H9 (cell line): ENCODE measurements around the gene BRF1. TPM values are rescaled to one million over a fixed set of nuclear protein-coding genes. Genes with fewer than 3 reads are reported as not detected.

ENCODE experiments used
- DNase-seq: peaks from one replicate; pipeline ENCODE4 v3.0.0-alpha.2; 2017
- H2AFZ ChIP-seq: one replicate; pipeline ENCODE4 v1.6.1; 2013; ENCODE audit warnings: mild to moderate bottlenecking, low read length, control low read depth, moderate library complexity
- H2AK5ac ChIP-seq: 2 replicates; pipeline ENCODE4 v1.6.1; 2013; ENCODE audit warnings: low read length, control low read depth, mixed read lengths; ENCODE audit not compliant: insufficient read length
- H2BK120ac ChIP-seq: one replicate; pipeline ENCODE4 v1.6.1; 2013; ENCODE audit warnings: low read depth, mild to moderate bottlenecking, low read length, control low read depth, inconsistent platforms; ENCODE audit not compliant: poor library complexity, severe bottlenecking
- H2BK12ac ChIP-seq: 2 replicates; pipeline ENCODE4 v1.6.1; 2013; ENCODE audit warnings: low read length, control low read depth, mixed read lengths, low read depth; ENCODE audit not compliant: insufficient read length
- H2BK15ac ChIP-seq: 2 replicates; pipeline ENCODE4 v1.6.1; 2013; ENCODE audit warnings: low read depth, low read length, control low read depth
- H2BK20ac ChIP-seq: one replicate; pipeline ENCODE4 v1.6.1; 2013; ENCODE audit warnings: low read depth, mild to moderate bottlenecking, low read length, control low read depth, inconsistent platforms; ENCODE audit not compliant: poor library complexity, severe bottlenecking
- H2BK5ac ChIP-seq: 2 replicates; pipeline ENCODE4 v1.6.1; 2013; ENCODE audit warnings: low read length, control low read depth, mixed read lengths; ENCODE audit not compliant: insufficient read length
- H3K14ac ChIP-seq: 2 replicates; pipeline ENCODE4 v1.6.1; 2013; ENCODE audit warnings: low read length, control low read depth; ENCODE audit not compliant: insufficient read depth
- H3K18ac ChIP-seq: 2 replicates; pipeline ENCODE4 v1.6.1; 2013; ENCODE audit warnings: low read depth, mild to moderate bottlenecking, mixed read lengths, low read length, control low read depth; ENCODE audit not compliant: insufficient read length
- H3K23ac ChIP-seq: 2 replicates; pipeline ENCODE4 v1.6.1; 2013; ENCODE audit warnings: low read length, control low read depth, mixed read lengths, low read depth; ENCODE audit not compliant: insufficient read length
- H3K23me2 ChIP-seq: 2 replicates; pipeline ENCODE4 v1.6.1; 2013; ENCODE audit warnings: low read depth, mild to moderate bottlenecking, mixed read lengths, low read length, control low read depth; ENCODE audit not compliant: insufficient read length, poor library complexity, severe bottlenecking
- H3K27ac ChIP-seq: 2 replicates; pipeline ENCODE4 v1.5.1; 2013; ENCODE audit warnings: low read length, control low read depth, mixed read lengths, low read depth; ENCODE audit not compliant: insufficient read length
- H3K27me3 ChIP-seq: 2 replicates; pipeline ENCODE4 v1.6.1; 2013; ENCODE audit warnings: low read length, control low read depth, inconsistent platforms; ENCODE audit not compliant: insufficient read depth
- H3K4ac ChIP-seq: 2 replicates; pipeline ENCODE4 v1.6.1; 2013; ENCODE audit warnings: low read depth, mild to moderate bottlenecking, control low read depth, inconsistent platforms, low read length, moderate library complexity
- H3K4me1 ChIP-seq: 2 replicates; pipeline ENCODE4 v1.6.1; 2013; ENCODE audit warnings: low read length, control low read depth, inconsistent platforms; ENCODE audit not compliant: insufficient read depth
- H3K4me2 ChIP-seq: 2 replicates; pipeline ENCODE4 v1.6.1; 2013; ENCODE audit warnings: low read length, control low read depth, mixed read lengths; ENCODE audit not compliant: insufficient read length, insufficient read depth
- H3K56ac ChIP-seq: 2 replicates; pipeline ENCODE4 v1.6.1; 2013; ENCODE audit warnings: low read depth, mild to moderate bottlenecking, mixed read lengths, low read length, control low read depth; ENCODE audit not compliant: insufficient read length
- H3K79me1 ChIP-seq: 2 replicates; pipeline ENCODE4 v1.6.1; 2013; ENCODE audit warnings: low read depth, mild to moderate bottlenecking, moderate library complexity, low read length, control low read depth, inconsistent platforms; ENCODE audit not compliant: insufficient read depth, poor library complexity, severe bottlenecking
- H3K79me2 ChIP-seq: 2 replicates; pipeline ENCODE4 v1.6.1; 2013; ENCODE audit warnings: low read length, control low read depth, inconsistent platforms; ENCODE audit not compliant: insufficient read depth
- H3K9ac ChIP-seq: 2 replicates; pipeline ENCODE4 v1.6.1; 2013; ENCODE audit warnings: low read length, control low read depth, mixed read lengths; ENCODE audit not compliant: insufficient read length; ENCODE audit errors: extremely low read depth
- H3K9me3 ChIP-seq: one replicate; pipeline ENCODE4 v1.6.1; 2013; ENCODE audit warnings: low read depth, low read length, inconsistent platforms; ENCODE audit not compliant: control insufficient read depth
- H3T11ph ChIP-seq: one replicate; pipeline ENCODE4 v1.6.1; 2013; ENCODE audit warnings: mild to moderate bottlenecking, low read length, control low read depth, inconsistent platforms
- H4K20me1 ChIP-seq: one replicate; pipeline ENCODE4 v1.6.1; 2013; ENCODE audit not compliant: control insufficient read depth, insufficient read length, insufficient read depth
- H4K5ac ChIP-seq: 2 replicates; pipeline ENCODE4 v1.6.1; 2013; ENCODE audit warnings: low read depth, mild to moderate bottlenecking, mixed read lengths, low read length, control low read depth; ENCODE audit not compliant: insufficient read length
- H4K8ac ChIP-seq: replicated peaks from 2 replicates; pipeline ENCODE4 v1.6.1; 2013; ENCODE audit warnings: low read length, control low read depth, mixed read lengths, low read depth; ENCODE audit not compliant: insufficient read length
- H4K91ac ChIP-seq: 2 replicates; pipeline ENCODE4 v1.6.1; 2013; ENCODE audit warnings: low read depth, mild to moderate bottlenecking, moderate library complexity, mixed read lengths, low read length, control low read depth; ENCODE audit not compliant: insufficient read length
- H3K27ac Mint-ChIP-seq, 3 experiments: 2 replicates in 2 of 3; 3 replicates in 1 of 3; pipeline ENCODE4 v1.8.0; 2020 to 2021; ENCODE audit warnings: mixed read lengths in 3 of 3, mild to moderate bottlenecking in 1 of 3, moderate library complexity in 1 of 3
- H3K27me3 Mint-ChIP-seq: 2 replicates; pipeline ENCODE4 v1.8.0; 2021; ENCODE audit warnings: low read depth, mild to moderate bottlenecking, moderate library complexity, mixed read lengths
- H3K36me3 Mint-ChIP-seq, 3 experiments: 2 replicates in 2 of 3; 3 replicates in 1 of 3; pipeline ENCODE4 v1.8.0; 2020 to 2021; ENCODE audit warnings: low read depth in 3 of 3, mixed read lengths in 3 of 3; ENCODE audit not compliant: insufficient read depth in 1 of 3
- H3K4me1 Mint-ChIP-seq, 2 experiments: 2 replicates each; pipeline ENCODE4 v1.8.0; 2020; ENCODE audit warnings: mixed read lengths in 2 of 2
- H3K4me3 Mint-ChIP-seq, 2 experiments: 2 replicates in 1 of 2; 3 replicates in 1 of 2; pipeline ENCODE4 v1.8.0; 2020 to 2021; ENCODE audit warnings: mild to moderate bottlenecking in 2 of 2, mixed read lengths in 2 of 2, moderate library complexity in 1 of 2
- H3K9me3 Mint-ChIP-seq, 2 experiments: 2 replicates in 1 of 2; 3 replicates in 1 of 2; pipeline ENCODE4 v1.8.0; 2020; ENCODE audit warnings: mild to moderate bottlenecking in 2 of 2, mixed read lengths in 2 of 2, moderate library complexity in 1 of 2
- WGBS: extraction: QIAGEN DNeasy Blood & Tissue Kit; methylation state at CpG from one replicate; pipeline ENCODE4 v1.1.7; 2013; ENCODE audit warnings: missing lambda C conversion rate, low lambda C conversion rate, mixed read lengths; ENCODE audit not compliant: insufficient read length; ENCODE audit errors: extremely low coverage; 5-methylcytosine and 5-hydroxymethylcytosine counted together
- total RNA-seq: library from RNA; stranded (reverse); gene quantifications from 2 replicates; pipeline ENCODE4 v1.2.1, GENCODE V29; 2021
- TF ChIP-seq, protein P1 (sequence below): fragments of 200-600 bp; sonication (generic); conservative IDR thresholded peaks from 3 replicates; pipeline ENCODE4 v1.8.0; 2021; ENCODE audit warnings: antibody characterized with exemption, mild to moderate bottlenecking

The BRF1 gene
- total RNA-seq, 1 experiment from 2014 or later = 28.3 TPM

DNA sequence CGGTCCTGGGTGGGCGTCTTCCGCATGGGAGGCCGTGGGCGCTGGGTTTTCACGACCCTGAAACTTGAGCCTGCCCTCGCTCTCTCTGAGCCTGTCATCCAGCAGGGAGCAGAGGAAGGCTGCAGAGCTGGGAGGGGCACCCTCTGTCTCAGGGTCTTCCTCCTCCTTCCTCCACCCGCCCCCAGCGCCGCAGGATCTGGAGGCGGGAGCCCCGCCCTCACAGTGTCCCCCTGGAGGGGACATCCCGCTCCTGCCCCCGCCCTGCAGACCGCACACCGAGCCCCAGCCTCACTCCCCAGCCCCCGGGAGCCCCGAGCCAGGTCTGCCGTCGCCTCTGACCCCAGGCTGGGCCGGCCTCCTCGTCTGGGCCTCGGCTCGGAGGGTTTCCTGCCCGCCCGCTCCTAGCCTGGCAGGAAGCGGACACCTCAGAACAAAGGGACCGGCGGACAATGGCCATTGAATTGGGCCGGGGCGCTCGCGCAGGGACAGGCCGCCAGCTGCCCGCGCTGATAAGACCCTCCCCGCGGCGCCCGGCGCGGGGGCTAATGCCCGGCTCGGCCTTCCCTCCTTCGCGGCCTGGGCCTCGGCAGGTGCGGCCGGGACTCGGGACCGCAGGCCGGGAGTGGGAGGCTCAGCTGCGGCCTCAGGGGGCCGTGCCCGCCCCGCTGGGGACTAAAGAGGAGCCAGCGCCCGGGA is 104.4 kb downstream of the BRF1 start:
- DNase-seq = peak; percentile 78
- TF ChIP-seq, protein P1, sequence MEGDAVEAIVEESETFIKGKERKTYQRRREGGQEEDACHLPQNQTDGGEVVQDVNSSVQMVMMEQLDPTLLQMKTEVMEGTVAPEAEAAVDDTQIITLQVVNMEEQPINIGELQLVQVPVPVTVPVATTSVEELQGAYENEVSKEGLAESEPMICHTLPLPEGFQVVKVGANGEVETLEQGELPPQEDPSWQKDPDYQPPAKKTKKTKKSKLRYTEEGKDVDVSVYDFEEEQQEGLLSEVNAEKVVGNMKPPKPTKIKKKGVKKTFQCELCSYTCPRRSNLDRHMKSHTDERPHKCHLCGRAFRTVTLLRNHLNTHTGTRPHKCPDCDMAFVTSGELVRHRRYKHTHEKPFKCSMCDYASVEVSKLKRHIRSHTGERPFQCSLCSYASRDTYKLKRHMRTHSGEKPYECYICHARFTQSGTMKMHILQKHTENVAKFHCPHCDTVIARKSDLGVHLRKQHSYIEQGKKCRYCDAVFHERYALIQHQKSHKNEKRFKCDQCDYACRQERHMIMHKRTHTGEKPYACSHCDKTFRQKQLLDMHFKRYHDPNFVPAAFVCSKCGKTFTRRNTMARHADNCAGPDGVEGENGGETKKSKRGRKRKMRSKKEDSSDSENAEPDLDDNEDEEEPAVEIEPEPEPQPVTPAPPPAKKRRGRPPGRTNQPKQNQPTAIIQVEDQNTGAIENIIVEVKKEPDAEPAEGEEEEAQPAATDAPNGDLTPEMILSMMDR = no peak
- no peaks in the 10 kb centered on the region for H3K79me2 ChIP-seq
- H3K9me3 ChIP-seq = no peaks in the 10 kb centered on the region
- no peak overlapping the region for H3K14ac ChIP-seq
- no peaks in the 10 kb centered on the region for H3K23me2 ChIP-seq
- H2BK120ac ChIP-seq = no peak overlapping the region
- no peak overlapping the region for H3K18ac ChIP-seq
- H3K56ac ChIP-seq = no peak overlapping the region
- no peaks in the 10 kb centered on the region for H3K79me1 ChIP-seq
- H3K27me3 ChIP-seq = no peaks in the 10 kb centered on the region; the same call in 1 of the 2 replicates
- no peak overlapping the region for H2AK5ac ChIP-seq
- Mint-ChIP-seq H3K4me1 (peaks cover 15 to 18% of the 10 kb centered on the region in 2 experiments), H3K4me3 (peak overlapping the region; percentile 36 to 58; a peak in 4 of 5 replicates), H3K36me3 (no peaks in the 10 kb centered on the region), H3K27me3 (peaks cover 45% of the 10 kb centered on the region), H3K27ac (no peak overlapping the region), H3K9me3 (no peaks in the 10 kb centered on the region)
- H3K23ac ChIP-seq = no peak overlapping the region
- peak overlapping the region; percentile 35 for H3K4me2 ChIP-seq
- no peak overlapping the region for H2BK5ac ChIP-seq
- WGBS = no CpG with 5 or more reads among the region's 58 CpGs
- no peak overlapping the region for H3T11ph ChIP-seq
- no peaks in the 10 kb centered on the region; the same call in 1 of the 2 replicates for H3K4me1 ChIP-seq
- no peak overlapping the region for H2BK15ac ChIP-seq
- H4K5ac ChIP-seq = no peak overlapping the region
- no peaks in the 10 kb centered on the region for H4K20me1 ChIP-seq
- no peak overlapping the region for H3K27ac ChIP-seq
- no peak overlapping the region for H3K4ac ChIP-seq
- no peak overlapping the region for H2BK20ac ChIP-seq
- no peak overlapping the region for H4K8ac ChIP-seq
- no peak overlapping the region for H2BK12ac ChIP-seq
- no peak overlapping the region for H3K9ac ChIP-seq
- no peak overlapping the region for H4K91ac ChIP-seq
- no peak overlapping the region for H2AFZ ChIP-seq
